ENCODE measurements around the gene FBXO47.

The FBXO47 gene

GRCh38 chr17:38894276-38894675 lies 72.9 kb downstream of the FBXO47 start:
- no peak overlapping the region for H3K4me3 ChIP-seq (ENCODE audit: low read depth, low read length)
- TF ChIP-seq CTCF (IDR thresholded peaks at IDR 0.05; ENCODE audit: low read depth, low read length, missing control alignments), result no peak
- no peak for DNase-seq (ENCODE audit: low read depth)

- TF ChIP-seq CTCF (IDR thresholded peaks at IDR 0.05; ENCODE audit: low read depth, low read length, missing control alignments), result no peak
- DNase-seq (ENCODE audit: low read depth), result no peak
- no peak overlapping the region for H3K4me3 ChIP-seq (ENCODE audit: low read depth, low read length)
Measured at GRCh38 chr17:38893607-38894006, 73.6 kb downstream of the FBXO47 start.

- DNase-seq (ENCODE audit: low read depth), result no peak
- no peak overlapping the region for H3K4me3 ChIP-seq (ENCODE audit: low read depth, low read length)
- TF ChIP-seq CTCF (IDR thresholded peaks at IDR 0.05; ENCODE audit: low read depth, low read length, missing control alignments), result no peak
Measured at GRCh38 chr17:38893113-38893512, 74.1 kb downstream of the FBXO47 start.

GRCh38 chr17:38892620-38893019 lies 74.6 kb downstream of the FBXO47 start:
- no peak for TF ChIP-seq CTCF (IDR thresholded peaks at IDR 0.05; ENCODE audit: low read depth, low read length, missing control alignments)
- DNase-seq (ENCODE audit: low read depth), result no peak

GRCh38 chr17:38892083-38892482 lies 75.1 kb downstream of the FBXO47 start:
- no peak for TF ChIP-seq CTCF (IDR thresholded peaks at IDR 0.05; ENCODE audit: low read depth, low read length, missing control alignments)
- no peak for DNase-seq (ENCODE audit: low read depth)
- no peak overlapping the region for H3K4me3 ChIP-seq (ENCODE audit: low read depth, low read length)

More at GRCh38 chr17:38892620-38893019, 74.6 kb downstream of the FBXO47 start:
- no peak overlapping the region for H3K4me3 ChIP-seq (ENCODE audit: low read depth, low read length)

GRCh38 chr17:38891441-38891840 lies 75.8 kb downstream of the FBXO47 start:
- no peak overlapping the region for H3K4me3 ChIP-seq (ENCODE audit: low read depth, low read length)
- DNase-seq (ENCODE audit: low read depth), result no peak
- TF ChIP-seq CTCF (IDR thresholded peaks at IDR 0.05; ENCODE audit: low read depth, low read length, missing control alignments), result no peak

- no peak for DNase-seq (ENCODE audit: low read depth)
Measured at GRCh38 chr17:38890410-38890746, 76.8 kb downstream of the FBXO47 start.

More at GRCh38 chr17:38890410-38890746, 76.8 kb downstream of the FBXO47 start:
- no peak for TF ChIP-seq CTCF (IDR thresholded peaks at IDR 0.05; ENCODE audit: low read depth, low read length, missing control alignments)
- no peak overlapping the region for H3K4me3 ChIP-seq (ENCODE audit: low read depth, low read length)

All from GM12864 (cell line).